HepG2 (cell line): ENCODE results near the gene RPL36. TPM values are rescaled to one million over a fixed set of nuclear protein-coding genes. Genes with fewer than 3 reads are reported as not detected.
A peak's percentile ranks its signal among the peaks of the same experiment; 100 is the strongest.

Experiments used
- ATAC-seq: fragments of 200-7000 bp; cut with Tn5 transposase; 3 replicates; pipeline ENCODE4 v1.9.1; 2020; ENCODE audit warnings: mild to moderate bottlenecking, moderate library complexity
- BruUV-seq: library from RNA; stranded (reverse); fragments of 400-500 nt; replicated peaks from 2 replicates; lab custom pipeline; 2021; lab: Mats Ljungman, UMichigan
- CTCF ChIA-PET: fragments of 300-600 bp; formaldehyde crosslinking; extraction: SDS; loops from one replicate; lab custom pipeline; 2021; ENCODE audit warnings: low total read pairs, inconsistent platforms, low intra/inter-chr PET ratio; lab: Yijun Ruan, JAX
- POLR2A ChIA-PET: fragments of 350-600 bp; sonication (Branson Sonifier 250); formaldehyde crosslinking; loops from one replicate; lab custom pipeline; 2020; ENCODE audit warnings: antibody characterized with exemption, inconsistent platforms; lab: Yijun Ruan, JAX
- DNase-seq: peaks from one replicate; pipeline ENCODE4 v3.0.0-alpha.2; 2015; ENCODE audit warnings: low spot score
- FAIRE-seq: peaks from 3 replicates; lab custom pipeline; 2011; peaks lifted over from hg19 to GRCh38; lab: Jason Lieb, UNC
- H2AFZ ChIP-seq: one replicate; pipeline ENCODE4 v1.6.1; 2011; ENCODE audit warnings: low read length, inconsistent platforms
- H3K27ac ChIP-seq: fragments of 300-600 bp; 3 replicates; pipeline ENCODE4 v1.8.0; 2011; ENCODE audit warnings: mixed run types, mild to moderate bottlenecking, mixed read lengths, low read length, inconsistent platforms; ENCODE audit not compliant: insufficient read depth; ENCODE audit errors: extremely low read length
- H3K27me3 ChIP-seq, 2 experiments: fragments of 200-600 bp in 1 of 2; 2 replicates in 1 of 2; 3 replicates in 1 of 2; pipeline versions ENCODE4 v1.6.0 to v1.8.0; 2011; ENCODE audit warnings: low read length in 2 of 2, mild to moderate bottlenecking in 2 of 2, moderate library complexity in 2 of 2, inconsistent platforms in 1 of 2; ENCODE audit not compliant: insufficient read depth in 2 of 2, control insufficient read depth in 1 of 2
- H3K36me3 ChIP-seq, 2 experiments: fragments of 200-600 bp in 1 of 2; replicated peaks in 1 of 2; 2 replicates in 1 of 2; 3 replicates in 1 of 2; pipeline versions ENCODE4 v1.5.1 to v1.8.0; 2011; ENCODE audit warnings: low read length in 2 of 2, inconsistent platforms in 1 of 2; ENCODE audit not compliant: insufficient read depth in 2 of 2, control insufficient read depth in 1 of 2
- H3K4me1 ChIP-seq: 2 replicates; pipeline ENCODE4 v1.5.1; 2012; ENCODE audit warnings: low read length, inconsistent platforms; ENCODE audit not compliant: insufficient read depth
- H3K4me2 ChIP-seq: 2 replicates; pipeline ENCODE4 v1.6.0; 2011; ENCODE audit warnings: low read depth, low read length, inconsistent platforms
- H3K4me3 ChIP-seq, 3 experiments: fragments of 200-600 bp in 1 of 3; sonication (generic), shearing (Covaris generic) in 1 of 3; replicated peaks in 1 of 3; 2 replicates each; pipeline ENCODE4 v1.5.1; 2011 to 2016; ENCODE audit warnings: low read length in 3 of 3, inconsistent platforms in 2 of 3, low read depth in 2 of 3, mild to moderate bottlenecking in 2 of 3, control low read depth in 1 of 3, mixed read lengths in 1 of 3; ENCODE audit not compliant: insufficient read depth in 1 of 3
- H3K79me2 ChIP-seq: one replicate; pipeline ENCODE4 v1.6.1; 2011; ENCODE audit warnings: low read length, inconsistent platforms; ENCODE audit not compliant: insufficient read depth
- H3K9ac ChIP-seq: 2 replicates; pipeline ENCODE4 v1.6.0; 2011; ENCODE audit warnings: mild to moderate bottlenecking, low read depth, low read length, inconsistent platforms; ENCODE audit not compliant: insufficient read depth
- H3K9me3 ChIP-seq: 2 replicates; pipeline ENCODE4 v1.5.1; 2012; ENCODE audit warnings: mild to moderate bottlenecking, low read length
- H4K20me1 ChIP-seq: 2 replicates; pipeline ENCODE4 v1.6.0; 2011; ENCODE audit warnings: inconsistent platforms, mild to moderate bottlenecking, low read length, moderate library complexity; ENCODE audit not compliant: insufficient read depth
- DRAP1 ChIP-seq: IDR thresholded peaks from 2 replicates; pipeline ENCODE4 v1.6.1; 2016; ENCODE audit warnings: missing genetic modification reagents, missing compliant biosample characterization
- MTF2 ChIP-seq: sonication (generic); formaldehyde crosslinking; IDR thresholded peaks from 2 replicates; pipeline ENCODE4 v1.5.0; 2020; ENCODE audit warnings: missing genetic modification reagents, borderline replicate concordance
- NAIF1 ChIP-seq: sonication (generic); formaldehyde crosslinking; IDR thresholded peaks from 2 replicates; pipeline ENCODE4 v1.5.0; 2020; ENCODE audit warnings: mild to moderate bottlenecking, missing genetic modification reagents, borderline replicate concordance
- RBM22 ChIP-seq: fragments of 200-400 bp; formaldehyde crosslinking; optimal IDR thresholded peaks from 2 replicates; pipeline ENCODE3; 2017; ENCODE audit warnings: mild to moderate bottlenecking, low read length, moderate library complexity
- TGIF2 ChIP-seq: IDR thresholded peaks from 2 replicates; pipeline ENCODE4 v1.6.1; 2016; ENCODE audit warnings: control low read depth, missing compliant biosample characterization
- WGBS: methylation state at CpG from one replicate; pipeline ENCODE4 v1.1.6; 2017; ENCODE audit warnings: low lambda C conversion rate; 5-methylcytosine and 5-hydroxymethylcytosine counted together
- in situ Hi-C: cut with HindIII; loops from 2 replicates; pipeline ENCODE4 v1.10.0; 2017; ENCODE audit warnings: low pct_unique_long_range_greater_than_20kb; ENCODE audit not compliant: extremely low pct_ligation_motif_present
- intact Hi-C: fragments of 100-400 bp; cut with micrococcal nuclease; formaldehyde crosslinking; loops from one replicate; pipeline ENCODE4 v1.10.0; 2022; ENCODE audit not compliant: unreplicated experiment
- polyA plus RNA-seq, 8 experiments: library from polyadenylated mRNA; depleted of rRNA in 3 of 8; stranded (reverse) in 7 of 8; unstranded in 1 of 8; fragments of >200 nt; fragmentation: Illumina TruSeq in 4 of 8; extraction: Trizol in 4 of 8; gene quantifications; 2 replicates each; pipeline versions ENCODE4 v1.2.1 to v1.2.3, GENCODE V29; 2011 to 2016; ENCODE audit warnings: low read depth in 4 of 8, missing spikeins in 1 of 8, mixed read lengths in 1 of 8; ENCODE audit not compliant: insufficient read depth in 1 of 8
- total RNA-seq, 5 experiments: library from RNA; depleted of rRNA; stranded (reverse); fragments of >200 nt; fragmentation: Illumina TruSeq; extraction: Trizol; gene quantifications; 2 replicates each; pipeline ENCODE4 v1.2.3, GENCODE V29; 2016; ENCODE audit warnings: low read depth in 1 of 5

RPL36 gene
- total and polyA plus RNA-seq, 2 of the 13 experiments (the other 11 are each of a cell fraction or from before 2014, with no cell fraction given): 706 to 740 TPM

GRCh38 chr19:5642204-5642603 is 47.9 kb upstream of the RPL36 start (continued):
- TF ChIP-seq TGIF2 (CRISPR knock-in tag): 0 out of 2 replicates have a peak, but pooled peaks have one; percentile 12
- TF ChIP-seq, all 625 proteins: peak for 19

GRCh38 chr19:5643060-5643459 is 47.0 kb upstream of the RPL36 start:
- in situ Hi-C loops (no loop called here), intact Hi-C loops (no loop called here)
- peaks cover 46% of the 10 kb centered on the region for H4K20me1 ChIP-seq
- no peak for FAIRE-seq
- no peak for DNase-seq
- ATAC-seq: no peak
- no peak overlapping the region for H3K4me2 ChIP-seq
- WGBS: 95% methylated on average over 4 of the region's 4 CpGs
- H3K79me2 ChIP-seq: peaks cover 67% of the 10 kb centered on the region
- TF ChIP-seq RBM22: peak; percentile 20
- no peak for TF ChIP-seq DRAP1 (CRISPR knock-in tag)
- TF ChIP-seq NAIF1 (CRISPR knock-in tag): no peak
- no peak overlapping the region for H2AFZ ChIP-seq
- H3K9ac ChIP-seq: no peak overlapping the region
- ChIA-PET CTCF (interaction anchor here (0.6 kb wide), 1 partner anchor 96 kb away, joined by 3 read pairs; no protein-coding TSS in a partner anchor), POLR2A (interaction anchor here (2.5 kb wide), 1 partner anchor 20 kb away, joined by 13 read pairs; the partner anchor contains the start of genes SAFB and SAFB2)
- no peaks in the 10 kb centered on the region for H3K27me3 ChIP-seq
- H3K9me3 ChIP-seq: no peaks in the 10 kb centered on the region
- H3K4me3 ChIP-seq: no peak overlapping the region
- BruUV-seq: no TSS peak
- H3K27ac ChIP-seq: no peak overlapping the region
- H3K4me1 ChIP-seq: peaks cover 23% of the 10 kb centered on the region
- H3K36me3 ChIP-seq: peaks cover 39 to 82% of the 10 kb centered on the region in 2 experiments

GRCh38 chr19:5644037-5644436 is 46.1 kb upstream of the RPL36 start:
- Histone ChIP-seq H3K9me3 (no peaks in the 10 kb centered on the region), H2AFZ (no peak overlapping the region), H3K27me3 (no peaks in the 10 kb centered on the region), H3K79me2 (peaks cover 57% of the 10 kb centered on the region), H3K27ac (no peak overlapping the region), H3K36me3 (peaks cover 39 to 84% of the 10 kb centered on the region in 2 experiments), H4K20me1 (peaks cover 43% of the 10 kb centered on the region), H3K4me2 (no peak overlapping the region), H3K4me3 (no peak overlapping the region), H3K9ac (no peak overlapping the region), H3K4me1 (peaks cover 23% of the 10 kb centered on the region)
- CTCF ChIA-PET: interaction anchor here (0.6 kb wide), 1 partner anchor 96 kb away, joined by 3 read pairs; no protein-coding TSS in a partner anchor
- 90% methylated on average over 2 of the region's 2 CpGs for WGBS
- no peak for DNase-seq
- no peak for FAIRE-seq
- peak; percentile 34 for TF ChIP-seq RBM22
- no peak for TF ChIP-seq MTF2
- POLR2A ChIA-PET: no interaction called here
- intact Hi-C loops (no loop called here), in situ Hi-C loops (no loop called here)
- ATAC-seq: no peak
- no TSS peak for BruUV-seq
